ENCODE results near the gene THSD7A. TPM values are rescaled to one million over a fixed set of nuclear protein-coding genes. Genes with fewer than 3 reads are reported as not detected.

Gene THSD7A
- polyA plus RNA-seq, 1 donor from 2014 or later: 18.5 TPM

DNA sequence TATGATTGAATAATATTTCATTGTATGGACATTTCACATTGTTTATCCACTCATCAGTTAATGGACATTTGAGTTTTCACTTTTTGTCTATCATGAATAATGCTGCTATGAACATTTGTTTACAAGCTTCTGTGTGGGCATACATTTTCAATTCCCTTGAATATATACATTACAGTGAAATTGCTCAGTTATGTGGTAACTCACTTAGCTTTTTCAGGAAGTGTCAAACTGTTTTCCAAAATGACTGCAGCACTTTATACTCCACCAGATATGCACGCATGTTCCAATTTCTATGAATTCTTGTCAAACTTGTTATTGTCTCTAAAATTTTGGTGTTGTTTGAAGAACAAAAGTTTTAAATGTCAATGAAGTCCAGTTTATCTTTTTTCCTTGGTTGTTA is 401.2 kb downstream of the THSD7A start:
- H3K27me3 ChIP-seq (ENCODE audit: insufficient read depth, low read depth, low read length): no peaks in the 10 kb centered on the region
- no peak overlapping the region for H3K9ac ChIP-seq (ENCODE audit: low read length)
- H3K9me3 ChIP-seq (ENCODE audit: low read length): no peaks in the 10 kb centered on the region
- H4K20me1 ChIP-seq (ENCODE audit: insufficient read depth): no peaks in the 10 kb centered on the region
- H3K36me3 ChIP-seq (ENCODE audit: insufficient read depth, low read length): no peaks in the 10 kb centered on the region
- H3K9me2 ChIP-seq (ENCODE audit: insufficient read depth, low read length): no peaks in the 10 kb centered on the region
- TF ChIP-seq TAF1 (IDR thresholded peaks at IDR 0.05; ENCODE audit: low read depth): no peak
- no peak for TF ChIP-seq SMC3 (conservative IDR thresholded peaks at IDR 0.05; ENCODE audit: poor library complexity)
- no peak for TF ChIP-seq EZH2 (IDR thresholded peaks at IDR 0.05; ENCODE audit: borderline replicate concordance, insufficient read depth, low read length, poor library complexity, severe bottlenecking)
- no peak for TF ChIP-seq MXI1 (conservative IDR thresholded peaks at IDR 0.05; ENCODE audit: poor library complexity, severe bottlenecking)
- TF ChIP-seq RAD21 (conservative IDR thresholded peaks at IDR 0.05): no peak
- TF ChIP-seq POLR2AphosphoS5 (IDR thresholded peaks at IDR 0.05): no peak
- no peak for TF ChIP-seq EP300 (conservative IDR thresholded peaks at IDR 0.05; ENCODE audit: poor library complexity, severe bottlenecking)
- TF ChIP-seq, protein P1, sequence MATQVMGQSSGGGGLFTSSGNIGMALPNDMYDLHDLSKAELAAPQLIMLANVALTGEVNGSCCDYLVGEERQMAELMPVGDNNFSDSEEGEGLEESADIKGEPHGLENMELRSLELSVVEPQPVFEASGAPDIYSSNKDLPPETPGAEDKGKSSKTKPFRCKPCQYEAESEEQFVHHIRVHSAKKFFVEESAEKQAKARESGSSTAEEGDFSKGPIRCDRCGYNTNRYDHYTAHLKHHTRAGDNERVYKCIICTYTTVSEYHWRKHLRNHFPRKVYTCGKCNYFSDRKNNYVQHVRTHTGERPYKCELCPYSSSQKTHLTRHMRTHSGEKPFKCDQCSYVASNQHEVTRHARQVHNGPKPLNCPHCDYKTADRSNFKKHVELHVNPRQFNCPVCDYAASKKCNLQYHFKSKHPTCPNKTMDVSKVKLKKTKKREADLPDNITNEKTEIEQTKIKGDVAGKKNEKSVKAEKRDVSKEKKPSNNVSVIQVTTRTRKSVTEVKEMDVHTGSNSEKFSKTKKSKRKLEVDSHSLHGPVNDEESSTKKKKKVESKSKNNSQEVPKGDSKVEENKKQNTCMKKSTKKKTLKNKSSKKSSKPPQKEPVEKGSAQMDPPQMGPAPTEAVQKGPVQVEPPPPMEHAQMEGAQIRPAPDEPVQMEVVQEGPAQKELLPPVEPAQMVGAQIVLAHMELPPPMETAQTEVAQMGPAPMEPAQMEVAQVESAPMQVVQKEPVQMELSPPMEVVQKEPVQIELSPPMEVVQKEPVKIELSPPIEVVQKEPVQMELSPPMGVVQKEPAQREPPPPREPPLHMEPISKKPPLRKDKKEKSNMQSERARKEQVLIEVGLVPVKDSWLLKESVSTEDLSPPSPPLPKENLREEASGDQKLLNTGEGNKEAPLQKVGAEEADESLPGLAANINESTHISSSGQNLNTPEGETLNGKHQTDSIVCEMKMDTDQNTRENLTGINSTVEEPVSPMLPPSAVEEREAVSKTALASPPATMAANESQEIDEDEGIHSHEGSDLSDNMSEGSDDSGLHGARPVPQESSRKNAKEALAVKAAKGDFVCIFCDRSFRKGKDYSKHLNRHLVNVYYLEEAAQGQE (IDR thresholded peaks at IDR 0.05; ENCODE audit: borderline replicate concordance): no peak
- TF ChIP-seq CTCF (IDR thresholded peaks at IDR 0.05; ENCODE audit: poor library complexity, severe bottlenecking): no peak
- H3K79me2 ChIP-seq (replicated peaks; ENCODE audit: insufficient read depth, low read length): no peaks in the 10 kb centered on the region
- no peak overlapping the region for H3K4me2 ChIP-seq (ENCODE audit: low read length)
- H3K4me3 ChIP-seq (ENCODE audit: low read length): no peak overlapping the region
- peaks cover 2% of the 10 kb centered on the region for H3F3A ChIP-seq (ENCODE audit: insufficient read depth, low read length, poor library complexity, severe bottlenecking)
- no peak overlapping the region for H2AFZ ChIP-seq (ENCODE audit: low read depth, low read length)
- H3K27ac ChIP-seq (ENCODE audit: low read length): no peak overlapping the region

- no peak overlapping the region for H3K9ac ChIP-seq (ENCODE audit: low read length)
Observed at GRCh38 chr7:11430112-11430511, 401.9 kb downstream of the THSD7A start.

More at GRCh38 chr7:11430112-11430511, 401.9 kb downstream of the THSD7A start:
- Histone ChIP-seq H3K27me3 (ENCODE audit: insufficient read depth, low read depth, low read length) (no peaks in the 10 kb centered on the region), H3K9me3 (ENCODE audit: low read length) (no peaks in the 10 kb centered on the region), H3F3A (ENCODE audit: insufficient read depth, low read length, poor library complexity, severe bottlenecking) (peaks cover 2% of the 10 kb centered on the region), H3K27ac (ENCODE audit: low read length) (peak overlapping the region; percentile 44), H2AFZ (ENCODE audit: low read depth, low read length) (no peak overlapping the region), H3K4me2 (ENCODE audit: low read length) (no peak overlapping the region), H3K9me2 (ENCODE audit: insufficient read depth, low read length) (no peaks in the 10 kb centered on the region), H3K79me2 (replicated peaks; ENCODE audit: insufficient read depth, low read length) (no peaks in the 10 kb centered on the region), H4K20me1 (ENCODE audit: insufficient read depth) (no peaks in the 10 kb centered on the region), H3K36me3 (ENCODE audit: insufficient read depth, low read length) (no peaks in the 10 kb centered on the region), H3K4me3 (ENCODE audit: low read length) (no peak overlapping the region)
- no peak for TF ChIP-seq MXI1 (conservative IDR thresholded peaks at IDR 0.05; ENCODE audit: poor library complexity, severe bottlenecking)
